ENCODE results near the gene MIOS. TPM values are rescaled to one million over a fixed set of nuclear protein-coding genes. Genes with fewer than 3 reads are reported as not detected.

The MIOS gene
- total and polyA plus RNA-seq, 2 of the 8 experiments (the other 6 are each of a cell fraction or from before 2014, with no cell fraction given) = 15.5 to 50.7 TPM

DNA sequence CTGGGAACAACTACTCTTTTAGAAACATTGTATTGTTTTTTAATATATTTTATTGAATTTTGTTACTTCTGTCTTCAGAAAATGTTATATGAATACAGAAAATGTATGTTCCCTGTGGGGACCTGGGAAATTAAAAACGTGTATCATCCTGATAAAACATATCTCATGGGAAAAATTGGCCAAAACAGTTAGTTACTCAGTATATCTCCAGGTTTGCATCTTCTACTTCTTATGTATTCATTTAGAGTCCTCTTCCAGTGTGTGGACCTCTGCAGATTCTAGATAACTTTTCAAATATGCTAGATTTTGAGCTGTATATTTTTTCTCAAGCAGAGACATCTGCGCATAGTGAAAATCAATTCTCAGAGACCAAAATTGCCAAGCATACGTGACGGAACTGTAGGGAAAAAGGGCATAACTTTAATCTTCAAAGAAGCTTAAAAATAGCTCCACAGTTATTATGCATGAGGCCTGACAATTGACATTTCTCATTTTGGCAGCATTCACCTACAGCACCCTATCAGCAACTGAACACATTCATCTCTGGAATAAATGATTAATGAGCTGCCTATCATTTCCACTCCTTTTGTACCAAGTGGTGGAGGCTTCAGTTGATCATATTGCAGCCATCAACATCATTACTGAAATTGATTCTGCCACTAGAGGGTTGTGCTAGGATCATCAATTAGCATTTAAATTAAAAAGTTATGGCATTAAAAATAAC, 47.5 kb downstream of the MIOS start:
- peaks cover 0 to 3% (median 0%) of the 10 kb centered on the region in 4 experiments; a peak in 1 of 8 replicates for H3K36me3 ChIP-seq (ENCODE audit: control insufficient read depth in 2 of 4, insufficient read depth in 4 of 4, low read length in 3 of 4)
- no peaks in the 10 kb centered on the region for H4K20me1 ChIP-seq (replicated peaks in 1 of 2; ENCODE audit: control insufficient read depth in 1 of 2, insufficient read depth in 2 of 2, low read length in 2 of 2)
- H3K27ac ChIP-seq (ENCODE audit: low read depth, low read length) = no peak overlapping the region
- no peak overlapping the region for H3K4me2 ChIP-seq (ENCODE audit: insufficient read depth in 1 of 2, low read depth in 2 of 2, low read length in 2 of 2)
- no peak overlapping the region for H4K5ac ChIP-seq (ENCODE audit: insufficient read length, low read depth, low read length)
- no peak overlapping the region for H2AK5ac ChIP-seq (ENCODE audit: low read depth, low read length)
- H2BK15ac ChIP-seq (ENCODE audit: low read length) = no peak overlapping the region
- H3K23ac ChIP-seq (ENCODE audit: insufficient read length) = no peak overlapping the region
- H3K4me3 ChIP-seq (ENCODE audit: extremely low read depth in 1 of 4, insufficient read depth in 2 of 4, low read depth in 3 of 4, low read length in 4 of 4) = no peak overlapping the region
- H3K18ac ChIP-seq (ENCODE audit: extremely low read depth, low read length) = no peak overlapping the region
- no peak overlapping the region for H2BK20ac ChIP-seq (ENCODE audit: low read length)
- CTCF ChIA-PET (ENCODE audit: partially characterized antibody) = no interaction called here
- no peak for FAIRE-seq
- no peak overlapping the region for H3K4ac ChIP-seq (replicated peaks; ENCODE audit: insufficient read length, low read depth, low read length)
- H3K79me1 ChIP-seq (ENCODE audit: low read depth, low read length) = no peaks in the 10 kb centered on the region
- H3K9ac ChIP-seq (replicated peaks in 1 of 4; ENCODE audit: extremely low read depth in 1 of 4, low read depth in 3 of 4, low read length in 3 of 4) = no peak overlapping the region
- H4K91ac ChIP-seq (replicated peaks; ENCODE audit: insufficient read length, low read length) = no peak overlapping the region
- no peak overlapping the region for H2BK120ac ChIP-seq (replicated peaks; ENCODE audit: low read depth, low read length)
- no peaks in the 10 kb centered on the region for H3K23me2 ChIP-seq (ENCODE audit: low read depth, low read length)
- H2BK12ac ChIP-seq (ENCODE audit: low read depth, low read length) = no peak overlapping the region
- H3K56ac ChIP-seq (replicated peaks; ENCODE audit: insufficient read length, low read depth, low read length) = no peak overlapping the region
- no peak overlapping the region for H2AFZ ChIP-seq (ENCODE audit: low read length)
- no peak overlapping the region for H4K8ac ChIP-seq (ENCODE audit: extremely low read depth, insufficient read depth, low read length)
- H3K27me3 ChIP-seq (replicated peaks in 1 of 4; ENCODE audit: control insufficient read depth in 3 of 4, extremely low read depth in 1 of 4, insufficient read depth in 3 of 4, low read length in 3 of 4) = no peaks in the 10 kb centered on the region
- no peak for DNase-seq (ENCODE audit: low read depth in 1 of 2, low spot score in 2 of 2)
- TF ChIP-seq POLR2AphosphoS5 (IDR thresholded peaks at IDR 0.05; ENCODE audit: low read depth, low read length) (no peak), ASH2L (IDR thresholded peaks at IDR 0.05; ENCODE audit: low read length) (no peak), HDAC2 (IDR thresholded peaks at IDR 0.05; ENCODE audit: borderline replicate concordance in 1 of 2, low read depth in 2 of 2, low read length in 2 of 2) (no peak), RXRA (IDR thresholded peaks at IDR 0.05; ENCODE audit: insufficient read depth, low read depth, low read length) (no peak), EP300 (IDR thresholded peaks at IDR 0.05; ENCODE audit: borderline replicate concordance in 1 of 2, low read depth in 2 of 2, low read length in 2 of 2) (no peak), BRCA1 (IDR thresholded peaks at IDR 0.05; ENCODE audit: low read depth, low read length) (no peak), TEAD4 (IDR thresholded peaks at IDR 0.05; ENCODE audit: low read depth, low read length) (no peak), TBP (IDR thresholded peaks at IDR 0.05; ENCODE audit: low read depth, low read length) (no peak), CBX5 (IDR thresholded peaks at IDR 0.05; ENCODE audit: low read depth, low read length) (no peak)
- TF ChIP-seq, protein P1, sequence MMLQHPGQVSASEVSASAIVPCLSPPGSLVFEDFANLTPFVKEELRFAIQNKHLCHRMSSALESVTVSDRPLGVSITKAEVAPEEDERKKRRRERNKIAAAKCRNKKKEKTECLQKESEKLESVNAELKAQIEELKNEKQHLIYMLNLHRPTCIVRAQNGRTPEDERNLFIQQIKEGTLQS (IDR thresholded peaks at IDR 0.05; ENCODE audit: insufficient read depth, low read depth, low read length) = no peak
- TF ChIP-seq, protein P2, sequence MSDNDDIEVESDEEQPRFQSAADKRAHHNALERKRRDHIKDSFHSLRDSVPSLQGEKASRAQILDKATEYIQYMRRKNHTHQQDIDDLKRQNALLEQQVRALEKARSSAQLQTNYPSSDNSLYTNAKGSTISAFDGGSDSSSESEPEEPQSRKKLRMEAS (IDR thresholded peaks at IDR 0.05) = no peak
- POLR2A ChIA-PET (ENCODE audit: partially characterized antibody) = interaction anchor here (0.6 kb wide), 1 partner anchor 10 kb away, joined by 4 read pairs; no protein-coding TSS in a partner anchor
- H3K9me3 ChIP-seq (ENCODE audit: insufficient read depth in 2 of 2, low read depth in 1 of 2, low read length in 1 of 2) = no peaks in the 10 kb centered on the region
- no peaks in the 10 kb centered on the region for H3K4me1 ChIP-seq (replicated peaks in 1 of 4; ENCODE audit: control insufficient read depth in 3 of 4, insufficient read depth in 4 of 4, low read length in 3 of 4)
- 90% methylated on average over 4 of the region's 4 CpGs; no CpG with 5 or more reads in 1 of the 2 experiments for WGBS, 2 experiments (ENCODE audit: extremely low coverage in 1 of 2, insufficient coverage in 1 of 2, insufficient read length in 1 of 2, insufficient replicate concordance in 2 of 2, low coverage in 1 of 2, low lambda C conversion rate in 2 of 2, missing lambda C conversion rate in 1 of 2)
- H3K14ac ChIP-seq (ENCODE audit: insufficient read length) = no peak overlapping the region
- no peak overlapping the region for H2BK5ac ChIP-seq (ENCODE audit: low read depth, low read length)
- no peaks in the 10 kb centered on the region for H3K79me2 ChIP-seq (ENCODE audit: control insufficient read depth in 1 of 2, insufficient read depth in 2 of 2, low read length in 2 of 2)

All from H1 (cell line).